SH-SY5Y (cell line): ENCODE results near the gene GALNT4.

ENCODE experiments used
- GATA2 ChIP-seq: IDR thresholded peaks from 2 replicates; pipeline ENCODE4 v1.6.1; 2011; ENCODE audit warnings: mild to moderate bottlenecking, low read depth, low read length
- GATA3 ChIP-seq: IDR thresholded peaks from 2 replicates; pipeline ENCODE4 v1.6.1; 2011; ENCODE audit warnings: low read depth, mild to moderate bottlenecking, low read length, moderate library complexity

DNA sequence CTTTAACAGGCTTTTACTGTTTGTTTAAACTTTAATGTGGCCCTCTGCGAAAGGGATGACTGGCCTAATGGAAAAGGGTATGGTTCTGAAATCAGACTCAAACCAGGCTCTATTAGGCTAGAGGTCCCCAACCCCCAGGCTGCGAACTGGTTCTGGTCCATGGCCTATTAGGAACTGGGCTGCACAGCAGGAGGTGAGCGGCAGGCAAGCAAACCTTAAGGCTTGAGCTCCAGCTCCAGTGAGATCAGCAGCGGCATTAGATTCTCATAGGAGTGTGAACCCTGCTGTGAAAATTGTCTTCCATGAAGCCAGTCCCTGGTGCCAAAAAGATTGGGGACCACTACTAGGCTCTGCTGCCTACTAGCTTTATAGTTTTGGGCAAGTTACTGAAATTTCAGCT is 11.1 kb downstream of the GALNT4 start:
- TF ChIP-seq GATA2 (no peak), GATA3 (no peak)
